Measurements from ENCODE around the gene DAPK3. TPM values are rescaled to one million over a fixed set of nuclear protein-coding genes. Genes with fewer than 3 reads are reported as not detected.

Gene DAPK3
- total RNA-seq, 1 experiment from 2014 or later, result 38.1 TPM

GRCh38 chr19:4010808-4011110 is 39.9 kb upstream of the DAPK3 start:
- POLR2A ChIA-PET (ENCODE audit: unreplicated experiment), result no interaction called here
- no TSS peak for BruUV-seq (replicated peaks)
- no peak overlapping the region for H2AFZ ChIP-seq
- CTCF ChIA-PET, result no interaction called here
- no peaks in the 10 kb centered on the region for H3K27me3 ChIP-seq (ENCODE audit: insufficient read depth, low read depth)
- H3K4me2 ChIP-seq, result no peak overlapping the region
- no peaks in the 10 kb centered on the region for H3K9me2 ChIP-seq (ENCODE audit: insufficient read depth)
- DNase-seq, result no peak
- H3K79me2 ChIP-seq (ENCODE audit: low read depth), result peaks cover 21% of the 10 kb centered on the region
- no peaks in the 10 kb centered on the region for H3F3A ChIP-seq (ENCODE audit: insufficient read depth, low read depth)
- H3K9me3 ChIP-seq (ENCODE audit: insufficient read depth, low read depth), result no peaks in the 10 kb centered on the region
- H4K20me1 ChIP-seq (ENCODE audit: insufficient read depth), result peaks cover 15% of the 10 kb centered on the region
- no peaks in the 10 kb centered on the region for H3K36me3 ChIP-seq (ENCODE audit: low read depth)
- no peak for TF ChIP-seq EZH2 (IDR thresholded peaks at IDR 0.05; ENCODE audit: low read depth)
- TF ChIP-seq, protein P1, sequence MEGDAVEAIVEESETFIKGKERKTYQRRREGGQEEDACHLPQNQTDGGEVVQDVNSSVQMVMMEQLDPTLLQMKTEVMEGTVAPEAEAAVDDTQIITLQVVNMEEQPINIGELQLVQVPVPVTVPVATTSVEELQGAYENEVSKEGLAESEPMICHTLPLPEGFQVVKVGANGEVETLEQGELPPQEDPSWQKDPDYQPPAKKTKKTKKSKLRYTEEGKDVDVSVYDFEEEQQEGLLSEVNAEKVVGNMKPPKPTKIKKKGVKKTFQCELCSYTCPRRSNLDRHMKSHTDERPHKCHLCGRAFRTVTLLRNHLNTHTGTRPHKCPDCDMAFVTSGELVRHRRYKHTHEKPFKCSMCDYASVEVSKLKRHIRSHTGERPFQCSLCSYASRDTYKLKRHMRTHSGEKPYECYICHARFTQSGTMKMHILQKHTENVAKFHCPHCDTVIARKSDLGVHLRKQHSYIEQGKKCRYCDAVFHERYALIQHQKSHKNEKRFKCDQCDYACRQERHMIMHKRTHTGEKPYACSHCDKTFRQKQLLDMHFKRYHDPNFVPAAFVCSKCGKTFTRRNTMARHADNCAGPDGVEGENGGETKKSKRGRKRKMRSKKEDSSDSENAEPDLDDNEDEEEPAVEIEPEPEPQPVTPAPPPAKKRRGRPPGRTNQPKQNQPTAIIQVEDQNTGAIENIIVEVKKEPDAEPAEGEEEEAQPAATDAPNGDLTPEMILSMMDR (conservative IDR thresholded peaks at IDR 0.05), result no peak
- H3K4me3 ChIP-seq, result no peak overlapping the region
- intact Hi-C loops (cut with micrococcal nuclease; ENCODE audit: unreplicated experiment), result no loop called here
- H3K27ac ChIP-seq, result no peak overlapping the region
- no peaks in the 10 kb centered on the region for H3K4me1 ChIP-seq (replicated peaks; ENCODE audit: insufficient read depth)

- H2AFZ ChIP-seq, result no peak overlapping the region
- no peak for TF ChIP-seq EZH2 (IDR thresholded peaks at IDR 0.05; ENCODE audit: low read depth)
- TF ChIP-seq, protein P1 (conservative IDR thresholded peaks at IDR 0.05), result no peak
- intact Hi-C loops (cut with micrococcal nuclease; ENCODE audit: unreplicated experiment), result no loop called here
- H3K27ac ChIP-seq, result no peak overlapping the region
- H4K20me1 ChIP-seq (ENCODE audit: insufficient read depth), result peaks cover 12% of the 10 kb centered on the region
- no peaks in the 10 kb centered on the region for H3F3A ChIP-seq (ENCODE audit: insufficient read depth, low read depth)
- H3K9me2 ChIP-seq (ENCODE audit: insufficient read depth), result no peaks in the 10 kb centered on the region
- ChIA-PET CTCF (no interaction called here), POLR2A (ENCODE audit: unreplicated experiment) (no interaction called here)
- H3K4me3 ChIP-seq, result no peak overlapping the region
- no peaks in the 10 kb centered on the region for H3K36me3 ChIP-seq (ENCODE audit: low read depth)
- no peaks in the 10 kb centered on the region for H3K4me1 ChIP-seq (replicated peaks; ENCODE audit: insufficient read depth)
- H3K27me3 ChIP-seq (ENCODE audit: insufficient read depth, low read depth), result no peaks in the 10 kb centered on the region
- H3K9me3 ChIP-seq (ENCODE audit: insufficient read depth, low read depth), result no peaks in the 10 kb centered on the region
- DNase-seq, result no peak
- no peak overlapping the region for H3K4me2 ChIP-seq
- no TSS peak for BruUV-seq (replicated peaks)
- H3K79me2 ChIP-seq (ENCODE audit: low read depth), result peaks cover 21% of the 10 kb centered on the region
These were observed 39.3 kb upstream of the DAPK3 start for GRCh38 chr19:4009990-4010807.

- BruUV-seq (replicated peaks), result no TSS peak
- Histone ChIP-seq H3F3A (ENCODE audit: insufficient read depth, low read depth) (no peaks in the 10 kb centered on the region), H3K4me1 (replicated peaks; ENCODE audit: insufficient read depth) (no peaks in the 10 kb centered on the region), H3K27me3 (ENCODE audit: insufficient read depth, low read depth) (no peaks in the 10 kb centered on the region), H3K9me2 (ENCODE audit: insufficient read depth) (no peaks in the 10 kb centered on the region), H3K4me3 (peak overlapping the region; percentile 90), H4K20me1 (ENCODE audit: insufficient read depth) (no peaks in the 10 kb centered on the region), H3K4me2 (peak overlapping the region; percentile 89), H2AFZ (peak overlapping the region; percentile 71), H3K36me3 (ENCODE audit: low read depth) (no peaks in the 10 kb centered on the region), H3K9me3 (ENCODE audit: insufficient read depth, low read depth) (no peaks in the 10 kb centered on the region), H3K27ac (no peak overlapping the region), H3K79me2 (ENCODE audit: low read depth) (peaks cover 21% of the 10 kb centered on the region)
- POLR2A ChIA-PET (ENCODE audit: unreplicated experiment), result no interaction called here
- intact Hi-C loops (cut with micrococcal nuclease; ENCODE audit: unreplicated experiment), result no loop called here
- DNase-seq, result no peak
- CTCF ChIA-PET, result interaction anchor here (0.7 kb wide), 2 partner anchors 159 to 197 kb away, joined by 3 to 19 read pairs; no protein-coding TSS in a partner anchor
- TF ChIP-seq, protein P1 (conservative IDR thresholded peaks at IDR 0.05), result no peak
- no peak for TF ChIP-seq EZH2 (IDR thresholded peaks at IDR 0.05; ENCODE audit: low read depth)
These were observed 37.1 kb upstream of the DAPK3 start for GRCh38 chr19:4007836-4008539.

All from PC-9 (cell line).